HG02970 (cell line): ENCODE results near the gene USF3.

ENCODE experiments used
- ATAC-seq: cut with Tn5 transposase; IDR thresholded peaks from one replicate; pipeline ENCODE4 v1.9.1; 2021; ENCODE audit warnings: mild to moderate bottlenecking, moderate library complexity, moderate number of reproducible peaks; ENCODE audit not compliant: unreplicated experiment, low FRiP score

Gene USF3

GRCh38 chr3:113695786-113696645, at the start of gene USF3:
TSS of gene USF3 (minus strand) at chr3:113696642. CDS start at chr3:113674878, 21,764 bp downstream.
- ATAC-seq: peak; percentile 63

- peak; percentile 59 for ATAC-seq
Measured at GRCh38 chr3:113745756-113746547, 49.5 kb upstream of the USF3 start, which contains the start of gene NAA50. TSS of gene NAA50 (minus strand) at chr3:113746249. CDS start at chr3:113745949, 300 bp downstream.

GRCh38 chr3:113744941-113745755, 48.7 kb upstream of the USF3 start:
- peak; percentile 36 for ATAC-seq

GRCh38 chr3:113743006-113743630, 46.7 kb upstream of the USF3 start:
- no peak for ATAC-seq

GRCh38 chr3:113741620-113742019, 45.2 kb upstream of the USF3 start:
- ATAC-seq: no peak

GRCh38 chr3:113741086-113741485, 44.6 kb upstream of the USF3 start:
- ATAC-seq: no peak

GRCh38 chr3:113736548-113737089, 40.2 kb upstream of the USF3 start:
- peak; percentile 57 for ATAC-seq

GRCh38 chr3:113731694-113732093, 35.3 kb upstream of the USF3 start:
- no peak for ATAC-seq

GRCh38 chr3:113730550-113730949, 34.1 kb upstream of the USF3 start:
- no peak for ATAC-seq

- ATAC-seq: no peak
Measured at GRCh38 chr3:113728661-113729060, 32.2 kb upstream of the USF3 start.

GRCh38 chr3:113721636-113722035, 25.2 kb upstream of the USF3 start:
- ATAC-seq: no peak

- no peak for ATAC-seq
Measured at GRCh38 chr3:113719758-113720157, 23.3 kb upstream of the USF3 start.

- no peak for ATAC-seq
Measured at GRCh38 chr3:113719294-113719693, 22.9 kb upstream of the USF3 start.

- no peak for ATAC-seq
Measured at GRCh38 chr3:113717818-113718217, 21.4 kb upstream of the USF3 start.

GRCh38 chr3:113717308-113717707, 20.9 kb upstream of the USF3 start:
- no peak for ATAC-seq

- no peak for ATAC-seq
Measured at GRCh38 chr3:113714702-113715101, 18.3 kb upstream of the USF3 start.

GRCh38 chr3:113712129-113712528, 15.7 kb upstream of the USF3 start:
- no peak for ATAC-seq

- no peak for ATAC-seq
Measured at GRCh38 chr3:113707835-113708234, 11.4 kb upstream of the USF3 start.

GRCh38 chr3:113698956-113699355, 2.5 kb upstream of the USF3 start:
- no peak for ATAC-seq

- no peak for ATAC-seq
Measured at GRCh38 chr3:113698213-113698742, 1.8 kb upstream of the USF3 start.
